HEK293 (cell line): ENCODE measurements around the gene PAK6.

Experiments
- CTCF ChIA-PET: fragments of 350-600 bp; formaldehyde crosslinking; extraction: SDS; loops from one replicate; lab custom pipeline; 2021; ENCODE audit warnings: antibody characterized with exemption; lab: Yijun Ruan, JAX
- POLR2A ChIA-PET: fragments of 300-600 bp; formaldehyde crosslinking; extraction: SDS; loops from one replicate; lab custom pipeline; 2020; ENCODE audit warnings: antibody characterized with exemption, inconsistent platforms; lab: Yijun Ruan, JAX
- H3K27ac ChIP-seq: fragments of 200-500 bp; sonication (Bioruptor generic); 2 replicates; pipeline ENCODE4 v1.5.1; 2014; ENCODE audit warnings: low read depth, low read length, control low read depth, inconsistent platforms; ENCODE audit errors: extremely low read depth
- H3K36me3 ChIP-seq, 2 experiments: fragments of 200-500 bp in 1 of 2; sonication (Bioruptor generic) in 1 of 2; 1 replicate in 1 of 2; 2 replicates in 1 of 2; pipeline ENCODE4 v1.5.1; 2014 to 2017; ENCODE audit warnings: inconsistent platforms in 2 of 2, low read length in 2 of 2; ENCODE audit not compliant: control insufficient read depth in 2 of 2, insufficient read depth in 1 of 2
- H3K4me1 ChIP-seq: fragments of 200-500 bp; sonication (Bioruptor generic); 2 replicates; pipeline ENCODE4 v1.5.1; 2014; ENCODE audit warnings: mild to moderate bottlenecking, low read length, inconsistent platforms; ENCODE audit not compliant: control insufficient read depth, insufficient read depth
- H3K4me3 ChIP-seq: 2 replicates; pipeline ENCODE4 v1.5.1; 2011; ENCODE audit warnings: low read depth, mild to moderate bottlenecking, control low read depth, low read length, moderate library complexity
- H3K9me3 ChIP-seq: fragments of 200-500 bp; sonication (Bioruptor generic); 2 replicates; pipeline ENCODE4 v1.5.1; 2014; ENCODE audit warnings: low read depth, low read length, inconsistent platforms; ENCODE audit not compliant: control insufficient read depth, insufficient read depth
- TCF7L2 ChIP-seq: IDR thresholded peaks from 2 replicates; pipeline ENCODE4 v1.6.1; 2011; ENCODE audit warnings: low read depth, mild to moderate bottlenecking, inconsistent platforms, low read length, moderate library complexity, borderline replicate concordance
- ZNF132 ChIP-seq: fragments of 450-650 bp; formaldehyde crosslinking; IDR thresholded peaks from 2 replicates; pipeline ENCODE4 v1.5.1; 2017; ENCODE audit warnings: missing biosample characterization, missing genetic modification characterization, borderline replicate concordance
- ZNF140 ChIP-seq: fragments of 450-650 bp; formaldehyde crosslinking; IDR thresholded peaks from 2 replicates; pipeline ENCODE4 v1.5.1; 2016; ENCODE audit warnings: missing biosample characterization, missing genetic modification characterization
- ZNF239 ChIP-seq: fragments of 450-650 bp; formaldehyde crosslinking; IDR thresholded peaks from 2 replicates; pipeline ENCODE4 v1.5.1; 2016; ENCODE audit warnings: missing biosample characterization, missing genetic modification characterization
- ZNF24 ChIP-seq: fragments of 450-650 bp; formaldehyde crosslinking; IDR thresholded peaks from 2 replicates; pipeline ENCODE4 v1.5.1; 2016; ENCODE audit warnings: missing biosample characterization, missing genetic modification characterization
- ZNF292 ChIP-seq: fragments of 450-650 bp; formaldehyde crosslinking; IDR thresholded peaks from 2 replicates; pipeline ENCODE4 v1.5.1; 2016; ENCODE audit warnings: low read depth, missing biosample characterization, missing genetic modification characterization, borderline replicate concordance
- ZNF324 ChIP-seq: fragments of 450-650 bp; formaldehyde crosslinking; IDR thresholded peaks from 2 replicates; pipeline ENCODE4 v1.5.1; 2016; ENCODE audit warnings: missing biosample characterization, missing genetic modification characterization
- ZNF423 ChIP-seq: fragments of 450-650 bp; formaldehyde crosslinking; IDR thresholded peaks from 2 replicates; pipeline ENCODE4 v1.5.1; 2016; ENCODE audit warnings: missing biosample characterization, missing genetic modification characterization
- ZNF521 ChIP-seq: fragments of 450-650 bp; formaldehyde crosslinking; IDR thresholded peaks from 2 replicates; pipeline ENCODE4 v1.5.1; 2017; ENCODE audit warnings: missing biosample characterization, mild to moderate bottlenecking, missing genetic modification characterization
- ZNF529 ChIP-seq: fragments of 450-650 bp; formaldehyde crosslinking; IDR thresholded peaks from 2 replicates; pipeline ENCODE4 v1.5.1; 2017; ENCODE audit warnings: missing genetic modification characterization, missing biosample characterization; ENCODE audit not compliant: insufficient replicate concordance
- ZNF596 ChIP-seq: fragments of 450-650 bp; IDR thresholded peaks from 2 replicates; pipeline ENCODE4 v1.5.0; 2018; ENCODE audit warnings: missing biosample characterization, mild to moderate bottlenecking, missing genetic modification characterization, moderate library complexity
- ZNF660 ChIP-seq: fragments of 450-650 bp; IDR thresholded peaks from 2 replicates; pipeline ENCODE4 v1.5.1; 2018; ENCODE audit warnings: missing biosample characterization, mild to moderate bottlenecking, missing genetic modification characterization
- ZNF747 ChIP-seq: fragments of 450-650 bp; formaldehyde crosslinking; IDR thresholded peaks from 2 replicates; pipeline ENCODE4 v1.5.1; 2016; ENCODE audit warnings: missing biosample characterization, missing genetic modification characterization
- ZNF76 ChIP-seq: fragments of 450-650 bp; formaldehyde crosslinking; IDR thresholded peaks from 2 replicates; pipeline ENCODE4; 2016; ENCODE audit warnings: low read depth, missing biosample characterization, missing genetic modification characterization, borderline replicate concordance
- ZSCAN16 ChIP-seq: fragments of 450-650 bp; formaldehyde crosslinking; IDR thresholded peaks from 2 replicates; pipeline ENCODE4 v1.5.1; 2016; ENCODE audit warnings: missing biosample characterization, missing genetic modification characterization
- TF ChIP-seq, protein P1 (sequence below): fragments of 450-650 bp; formaldehyde crosslinking; IDR thresholded peaks from 2 replicates; pipeline ENCODE4 v1.5.1; 2016; ENCODE audit warnings: missing biosample characterization, missing genetic modification characterization
- TF ChIP-seq, protein P2 (sequence below): fragments of 450-650 bp; formaldehyde crosslinking; IDR thresholded peaks from 2 replicates; pipeline ENCODE4 v1.5.1; 2016; ENCODE audit warnings: missing biosample characterization, missing genetic modification characterization, borderline replicate concordance
- TF ChIP-seq, protein P3 (sequence below): fragments of 450-650 bp; formaldehyde crosslinking; IDR thresholded peaks from 2 replicates; pipeline ENCODE4 v1.5.1; 2017; ENCODE audit warnings: missing biosample characterization, mild to moderate bottlenecking, missing genetic modification characterization, moderate library complexity
- TF ChIP-seq, protein P4 (sequence below): fragments of 450-650 bp; formaldehyde crosslinking; IDR thresholded peaks from 2 replicates; pipeline ENCODE4 v1.5.1; 2016; ENCODE audit warnings: missing biosample characterization, missing genetic modification characterization, low read depth

The PAK6 gene

DNA sequence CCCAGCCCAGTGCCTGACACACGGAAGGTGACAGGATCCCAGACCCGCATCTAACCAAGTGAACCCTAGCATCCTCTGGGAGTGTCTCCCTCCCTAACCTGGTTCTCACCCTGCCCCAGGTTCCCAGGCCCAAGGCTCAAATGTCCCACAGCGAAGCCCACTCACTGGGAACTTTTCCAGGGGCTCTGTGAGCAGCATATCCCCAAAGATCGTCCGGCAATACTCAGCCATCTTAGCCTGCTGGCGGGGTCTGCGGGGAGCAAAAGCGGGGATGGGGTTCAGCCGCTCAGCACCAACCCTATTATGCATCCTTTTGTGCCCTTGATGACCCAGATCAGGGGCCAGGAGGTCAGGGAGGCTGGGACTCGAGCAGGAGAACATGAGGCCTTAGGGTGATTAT lies 58.5 kb downstream of the PAK6 start:
- no peaks in the 10 kb centered on the region for H3K4me1 ChIP-seq
- TF ChIP-seq ZNF76 (tag by site-specific recombination) (no peak), ZNF140 (tag by site-specific recombination) (no peak), ZNF132 (tag by site-specific recombination) (no peak), ZNF292 (tag by site-specific recombination) (no peak), ZNF239 (tag by site-specific recombination) (no peak), ZNF423 (no peak), ZNF747 (tag by site-specific recombination) (no peak), ZNF24 (tag by site-specific recombination) (no peak), ZNF596 (tag by site-specific recombination) (no peak), ZNF324 (tag by site-specific recombination) (no peak), ZNF660 (tag by site-specific recombination) (no peak)
- TF ChIP-seq, protein P1, sequence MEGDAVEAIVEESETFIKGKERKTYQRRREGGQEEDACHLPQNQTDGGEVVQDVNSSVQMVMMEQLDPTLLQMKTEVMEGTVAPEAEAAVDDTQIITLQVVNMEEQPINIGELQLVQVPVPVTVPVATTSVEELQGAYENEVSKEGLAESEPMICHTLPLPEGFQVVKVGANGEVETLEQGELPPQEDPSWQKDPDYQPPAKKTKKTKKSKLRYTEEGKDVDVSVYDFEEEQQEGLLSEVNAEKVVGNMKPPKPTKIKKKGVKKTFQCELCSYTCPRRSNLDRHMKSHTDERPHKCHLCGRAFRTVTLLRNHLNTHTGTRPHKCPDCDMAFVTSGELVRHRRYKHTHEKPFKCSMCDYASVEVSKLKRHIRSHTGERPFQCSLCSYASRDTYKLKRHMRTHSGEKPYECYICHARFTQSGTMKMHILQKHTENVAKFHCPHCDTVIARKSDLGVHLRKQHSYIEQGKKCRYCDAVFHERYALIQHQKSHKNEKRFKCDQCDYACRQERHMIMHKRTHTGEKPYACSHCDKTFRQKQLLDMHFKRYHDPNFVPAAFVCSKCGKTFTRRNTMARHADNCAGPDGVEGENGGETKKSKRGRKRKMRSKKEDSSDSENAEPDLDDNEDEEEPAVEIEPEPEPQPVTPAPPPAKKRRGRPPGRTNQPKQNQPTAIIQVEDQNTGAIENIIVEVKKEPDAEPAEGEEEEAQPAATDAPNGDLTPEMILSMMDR (tag by site-specific recombination), result no peak
- TF ChIP-seq, protein P2, sequence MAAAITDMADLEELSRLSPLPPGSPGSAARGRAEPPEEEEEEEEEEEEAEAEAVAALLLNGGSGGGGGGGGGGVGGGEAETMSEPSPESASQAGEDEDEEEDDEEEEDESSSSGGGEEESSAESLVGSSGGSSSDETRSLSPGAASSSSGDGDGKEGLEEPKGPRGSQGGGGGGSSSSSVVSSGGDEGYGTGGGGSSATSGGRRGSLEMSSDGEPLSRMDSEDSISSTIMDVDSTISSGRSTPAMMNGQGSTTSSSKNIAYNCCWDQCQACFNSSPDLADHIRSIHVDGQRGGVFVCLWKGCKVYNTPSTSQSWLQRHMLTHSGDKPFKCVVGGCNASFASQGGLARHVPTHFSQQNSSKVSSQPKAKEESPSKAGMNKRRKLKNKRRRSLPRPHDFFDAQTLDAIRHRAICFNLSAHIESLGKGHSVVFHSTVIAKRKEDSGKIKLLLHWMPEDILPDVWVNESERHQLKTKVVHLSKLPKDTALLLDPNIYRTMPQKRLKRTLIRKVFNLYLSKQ (tag by site-specific recombination), result no peak
- TF ChIP-seq, protein P3, sequence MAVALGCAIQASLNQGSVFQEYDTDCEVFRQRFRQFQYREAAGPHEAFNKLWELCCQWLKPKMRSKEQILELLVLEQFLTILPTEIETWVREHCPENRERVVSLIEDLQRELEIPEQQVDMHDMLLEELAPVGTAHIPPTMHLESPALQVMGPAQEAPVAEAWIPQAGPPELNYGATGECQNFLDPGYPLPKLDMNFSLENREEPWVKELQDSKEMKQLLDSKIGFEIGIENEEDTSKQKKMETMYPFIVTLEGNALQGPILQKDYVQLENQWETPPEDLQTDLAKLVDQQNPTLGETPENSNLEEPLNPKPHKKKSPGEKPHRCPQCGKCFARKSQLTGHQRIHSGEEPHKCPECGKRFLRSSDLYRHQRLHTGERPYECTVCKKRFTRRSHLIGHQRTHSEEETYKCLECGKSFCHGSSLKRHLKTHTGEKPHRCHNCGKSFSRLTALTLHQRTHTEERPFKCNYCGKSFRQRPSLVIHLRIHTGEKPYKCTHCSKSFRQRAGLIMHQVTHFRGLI (tag by site-specific recombination), result no peak
- TF ChIP-seq, all 188 proteins: peak for 0
- Histone ChIP-seq H3K36me3 (no peaks in the 10 kb centered on the region), H3K9me3 (no peaks in the 10 kb centered on the region), H3K27ac (no peak overlapping the region), H3K4me3 (no peak overlapping the region)
- POLR2A ChIA-PET, result no interaction called here
- CTCF ChIA-PET, result interaction anchor here (1.0 kb wide), 1 partner anchor 18 kb away, joined by 3 read pairs; no protein-coding TSS in a partner anchor

DNA sequence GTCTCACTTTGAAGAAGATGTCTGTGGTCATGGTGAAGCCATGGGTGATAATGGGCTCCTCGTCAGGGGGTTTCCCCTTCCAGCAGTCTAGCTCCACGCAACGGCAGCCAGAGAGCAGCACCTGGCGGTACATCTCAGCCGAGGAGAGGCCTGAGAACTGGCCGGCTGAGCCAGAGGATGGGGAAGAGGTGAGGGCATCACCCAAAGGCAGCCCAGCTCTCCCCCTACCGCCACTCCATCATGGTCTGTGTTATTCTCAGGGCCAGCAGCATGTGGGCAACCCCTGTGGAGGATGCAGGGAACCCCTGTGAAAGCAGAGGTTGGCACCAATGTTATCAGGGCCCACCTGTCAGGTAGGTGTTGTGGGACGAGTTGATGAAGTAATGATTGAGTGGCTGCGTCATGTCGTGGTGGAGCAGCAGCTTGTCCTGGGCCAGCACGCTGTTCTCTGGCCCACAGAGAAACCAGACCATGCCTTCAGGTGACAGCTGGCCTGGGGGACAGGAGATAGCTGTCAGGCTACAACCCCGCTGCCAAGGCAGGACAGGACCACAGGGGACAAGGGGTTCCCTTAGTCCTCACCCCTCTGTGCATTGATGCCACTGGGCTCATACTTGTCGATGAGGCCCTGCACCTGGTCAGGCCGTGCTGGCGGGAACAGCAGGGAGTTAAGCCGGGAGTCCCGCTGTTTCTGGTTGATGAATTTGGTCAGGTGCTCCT lies 59.5 kb downstream of the PAK6 start:
- Histone ChIP-seq H3K27ac (no peak overlapping the region), H3K4me1 (no peaks in the 10 kb centered on the region), H3K36me3 (no peaks in the 10 kb centered on the region), H3K4me3 (no peak overlapping the region), H3K9me3 (no peaks in the 10 kb centered on the region)
- ChIA-PET POLR2A (no interaction called here), CTCF (interaction anchor here (0.6 to 1.1 kb wide), 2 partner anchors 10 to 23 kb away, joined by 3 to 4 read pairs; no protein-coding TSS in a partner anchor)
- TF ChIP-seq TCF7L2, result no peak
- no peak for TF ChIP-seq ZSCAN16
- no peak for TF ChIP-seq ZNF521
- TF ChIP-seq ZNF747 (tag by site-specific recombination), result no peak
- no peak for TF ChIP-seq ZNF529
- TF ChIP-seq, protein P4, sequence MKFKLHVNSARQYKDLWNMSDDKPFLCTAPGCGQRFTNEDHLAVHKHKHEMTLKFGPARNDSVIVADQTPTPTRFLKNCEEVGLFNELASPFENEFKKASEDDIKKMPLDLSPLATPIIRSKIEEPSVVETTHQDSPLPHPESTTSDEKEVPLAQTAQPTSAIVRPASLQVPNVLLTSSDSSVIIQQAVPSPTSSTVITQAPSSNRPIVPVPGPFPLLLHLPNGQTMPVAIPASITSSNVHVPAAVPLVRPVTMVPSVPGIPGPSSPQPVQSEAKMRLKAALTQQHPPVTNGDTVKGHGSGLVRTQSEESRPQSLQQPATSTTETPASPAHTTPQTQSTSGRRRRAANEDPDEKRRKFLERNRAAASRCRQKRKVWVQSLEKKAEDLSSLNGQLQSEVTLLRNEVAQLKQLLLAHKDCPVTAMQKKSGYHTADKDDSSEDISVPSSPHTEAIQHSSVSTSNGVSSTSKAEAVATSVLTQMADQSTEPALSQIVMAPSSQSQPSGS (tag by site-specific recombination), result no peak
